Transverse colon (tissue), 3 donors: ENCODE results near the gene ZMAT5.

Source experiments
- CTCF ChIP-seq, 5 experiments: fragments of 200-600 bp in 3 of 5; fragments of 450-650 bp in 2 of 5; sonication (generic) in 3 of 5; IDR thresholded peaks; 1 replicate in 2 of 5; 2 replicates in 3 of 5; pipeline ENCODE4 v1.5.1; 2016 to 2017; ENCODE audit warnings: antibody characterized with exemption in 5 of 5, inconsistent platforms in 3 of 5, mild to moderate bottlenecking in 2 of 5, moderate library complexity in 1 of 5
- EP300 ChIP-seq: sonication (generic); formaldehyde crosslinking; IDR thresholded peaks from one replicate; pipeline ENCODE4 v1.6.1; 2017; ENCODE audit warnings: antibody characterized with exemption, low read depth

- no peak for TF ChIP-seq CTCF (IDR thresholded peaks at IDR 0.05)
- TF ChIP-seq EP300 = no peak
Measured at GRCh38 chr22:29787371-29787980, 20.7 kb upstream of the ZMAT5 start.
